ENCODE data around the gene JARID2.

Gene JARID2

GRCh38 chr6:15402406-15403045, 156.7 kb downstream of the JARID2 start:
- Mint-ChIP-seq H3K9me3 (no peaks in the 10 kb centered on the region), H3K4me3 (peak overlapping the region; percentile 13 to 57), H3K36me3 (ENCODE audit: insufficient read depth) (peaks cover 3% of the 10 kb centered on the region), H3K4me1 (ENCODE audit: low read depth in 2 of 2) (peaks cover 60 to 74% of the 10 kb centered on the region in 2 donors), H3K27me3 (no peaks in the 10 kb centered on the region), H3K27ac (peak overlapping the region; percentile 32 to 51)
- DNase-seq (no peak), ATAC-seq (replicated peaks) (no peak)

DNA sequence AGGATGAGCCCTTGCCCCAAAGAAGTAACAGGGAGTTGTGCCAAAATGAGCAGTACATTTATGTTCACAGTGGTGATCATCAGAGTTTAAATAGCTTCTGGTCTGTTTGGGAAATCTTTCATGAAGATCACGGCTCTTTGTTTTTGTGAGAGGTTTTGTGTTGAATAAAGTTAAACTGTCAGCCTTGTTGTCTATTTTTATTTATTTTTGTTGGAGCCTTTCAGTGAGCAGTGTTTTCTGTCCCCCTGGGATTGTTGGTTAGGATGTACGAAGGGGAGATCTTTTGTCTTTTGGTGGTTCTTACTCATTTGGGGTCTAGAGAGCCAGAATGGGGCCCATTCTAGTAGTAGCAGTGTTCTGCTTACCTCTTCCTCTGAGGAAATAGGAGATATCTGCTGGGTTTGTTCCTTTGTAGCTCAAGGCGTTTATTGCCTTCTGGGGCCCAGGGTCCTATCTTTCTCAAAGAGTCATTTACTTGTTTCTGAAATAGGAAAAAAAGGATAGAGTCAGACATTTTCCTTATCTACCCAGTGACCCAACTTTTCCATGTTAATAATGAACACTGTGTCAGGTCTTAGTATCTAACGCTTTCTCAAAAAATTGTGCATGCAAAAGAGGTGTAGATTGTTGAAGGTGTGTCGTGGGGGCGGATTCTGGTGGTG, 157.4 kb downstream of the JARID2 start:
- Mint-ChIP-seq H3K27me3 (no peaks in the 10 kb centered on the region), H3K4me1 (ENCODE audit: low read depth in 2 of 2) (peaks cover 62 to 75% of the 10 kb centered on the region in 2 donors), H3K36me3 (ENCODE audit: insufficient read depth) (peaks cover 3% of the 10 kb centered on the region), H3K9me3 (no peaks in the 10 kb centered on the region), H3K27ac (peak overlapping the region; percentile 32 to 51), H3K4me3 (peak overlapping the region; percentile 13 to 57)
- ATAC-seq (replicated peaks), result no peak
- no peak for DNase-seq

GRCh38 chr6:15404685-15404980, 158.8 kb downstream of the JARID2 start:
- DNase-seq (no peak), ATAC-seq (replicated peaks) (no peak)
- H3K36me3 Mint-ChIP-seq (ENCODE audit: insufficient read depth), result no peaks in the 10 kb centered on the region
- no peaks in the 10 kb centered on the region for H3K9me3 Mint-ChIP-seq
- H3K27me3 Mint-ChIP-seq, result no peaks in the 10 kb centered on the region
- H3K4me1 Mint-ChIP-seq (ENCODE audit: low read depth in 2 of 2), result peaks cover 49 to 73% of the 10 kb centered on the region in 2 donors
- H3K4me3 Mint-ChIP-seq, result no peak overlapping the region
- H3K27ac Mint-ChIP-seq, result peak overlapping the region in 1 of 2 donors; percentile 32

DNA sequence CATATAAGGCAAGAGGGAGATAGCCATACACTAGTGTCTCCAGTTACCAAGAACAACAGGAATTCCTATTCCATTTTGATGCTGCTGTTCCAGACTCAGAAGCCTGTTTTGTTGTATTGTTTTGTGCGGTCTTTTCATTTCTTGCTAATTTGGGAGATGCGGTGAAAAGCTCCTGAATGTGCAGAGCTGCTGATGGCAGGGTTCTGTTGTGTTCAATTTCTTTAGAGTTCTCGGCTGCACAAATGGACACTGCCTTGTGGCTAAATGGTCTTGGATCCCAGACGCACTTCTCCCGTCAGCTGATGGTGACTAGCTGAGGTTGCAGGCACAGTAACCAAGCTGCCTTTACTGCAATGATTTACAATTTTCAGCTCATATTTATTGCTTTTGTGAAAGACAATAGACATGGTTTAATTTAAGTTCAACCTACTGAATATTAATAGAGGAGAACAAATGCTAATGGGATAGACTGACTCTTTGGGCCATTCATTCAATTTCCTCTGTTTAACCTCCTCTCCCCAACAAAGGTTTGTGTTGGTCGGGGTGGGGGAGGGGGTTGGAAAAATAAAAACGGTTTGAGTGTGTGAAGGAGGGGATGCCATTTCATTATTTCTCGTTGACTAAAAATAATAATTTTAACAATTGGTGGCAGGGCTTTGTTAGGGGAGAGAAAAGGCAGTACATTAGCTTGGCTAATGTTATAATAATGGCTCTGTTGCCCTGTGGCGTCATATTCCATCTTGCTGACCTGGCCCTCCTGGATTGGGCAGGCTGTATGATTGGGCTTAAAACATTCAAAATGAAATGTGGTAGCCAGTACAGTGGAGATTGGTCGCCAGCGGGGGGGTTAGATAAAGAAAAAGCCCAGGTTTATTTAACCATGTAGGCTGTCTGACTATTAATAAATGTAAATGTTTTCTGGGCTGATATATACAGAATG, 159.5 kb downstream of the JARID2 start:
- DNase-seq, result no peak
- Mint-ChIP-seq H3K4me1 (ENCODE audit: low read depth in 2 of 2) (peaks cover 50 to 75% of the 10 kb centered on the region in 2 donors), H3K27me3 (no peaks in the 10 kb centered on the region), H3K27ac (peak overlapping the region in 1 of 2 donors; percentile 39), H3K9me3 (no peaks in the 10 kb centered on the region), H3K36me3 (ENCODE audit: insufficient read depth) (no peaks in the 10 kb centered on the region), H3K4me3 (no peak overlapping the region)
- no peak for ATAC-seq (replicated peaks)

DNA sequence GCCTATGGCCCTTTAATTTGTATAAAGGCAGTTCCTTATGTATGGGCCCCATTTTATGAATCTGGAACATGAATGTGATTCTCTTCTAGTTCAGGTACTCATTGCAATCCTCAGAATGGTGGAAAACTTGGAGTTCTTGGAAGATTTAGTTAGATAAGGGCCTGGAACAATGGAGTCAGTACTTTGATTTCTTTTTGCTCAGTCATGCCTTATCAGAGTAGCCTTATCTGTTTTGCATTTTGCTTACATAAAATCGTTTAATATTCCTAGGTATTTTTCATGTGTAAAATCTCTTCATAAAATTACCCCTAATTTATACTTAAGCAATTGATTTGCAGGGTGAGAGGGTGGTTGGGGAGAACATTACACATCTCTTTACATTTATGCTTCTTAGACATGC, 160.6 kb downstream of the JARID2 start:
- Mint-ChIP-seq H3K4me3 (no peak overlapping the region), H3K36me3 (ENCODE audit: insufficient read depth) (no peaks in the 10 kb centered on the region), H3K4me1 (ENCODE audit: low read depth in 2 of 2) (peaks cover 56 to 82% of the 10 kb centered on the region in 2 donors), H3K27ac (no peak overlapping the region), H3K9me3 (no peaks in the 10 kb centered on the region), H3K27me3 (no peaks in the 10 kb centered on the region)
- no peak for DNase-seq
- ATAC-seq (replicated peaks), result no peak

- no peak for ATAC-seq (replicated peaks)
- Mint-ChIP-seq H3K4me1 (ENCODE audit: low read depth in 2 of 2) (peaks cover 56 to 86% of the 10 kb centered on the region in 2 donors), H3K27me3 (no peaks in the 10 kb centered on the region), H3K4me3 (no peak overlapping the region), H3K27ac (peak overlapping the region in 1 of 2 donors; percentile 68), H3K36me3 (ENCODE audit: insufficient read depth) (no peaks in the 10 kb centered on the region), H3K9me3 (no peaks in the 10 kb centered on the region)
- no peak for DNase-seq
Observed at GRCh38 chr6:15408008-15408407, 162.1 kb downstream of the JARID2 start.

GRCh38 chr6:15408758-15409157, 162.9 kb downstream of the JARID2 start:
- Mint-ChIP-seq H3K27me3 (no peaks in the 10 kb centered on the region), H3K4me3 (no peak overlapping the region), H3K4me1 (ENCODE audit: low read depth in 2 of 2) (peaks cover 49 to 81% of the 10 kb centered on the region in 2 donors), H3K36me3 (ENCODE audit: insufficient read depth) (no peaks in the 10 kb centered on the region), H3K9me3 (no peaks in the 10 kb centered on the region), H3K27ac (peak overlapping the region in 1 of 2 donors; percentile 68)
- ATAC-seq (replicated peaks) (no peak), DNase-seq (no peak)

- Mint-ChIP-seq H3K27me3 (no peaks in the 10 kb centered on the region), H3K9me3 (no peaks in the 10 kb centered on the region), H3K4me1 (ENCODE audit: low read depth in 2 of 2) (peaks cover 44 to 81% of the 10 kb centered on the region in 2 donors), H3K27ac (peak overlapping the region in 1 of 2 donors; percentile 11), H3K36me3 (ENCODE audit: insufficient read depth) (no peaks in the 10 kb centered on the region), H3K4me3 (no peak overlapping the region)
- no peak for DNase-seq
- no peak for ATAC-seq (replicated peaks)
Observed at GRCh38 chr6:15409301-15410125, 163.6 kb downstream of the JARID2 start.

DNA sequence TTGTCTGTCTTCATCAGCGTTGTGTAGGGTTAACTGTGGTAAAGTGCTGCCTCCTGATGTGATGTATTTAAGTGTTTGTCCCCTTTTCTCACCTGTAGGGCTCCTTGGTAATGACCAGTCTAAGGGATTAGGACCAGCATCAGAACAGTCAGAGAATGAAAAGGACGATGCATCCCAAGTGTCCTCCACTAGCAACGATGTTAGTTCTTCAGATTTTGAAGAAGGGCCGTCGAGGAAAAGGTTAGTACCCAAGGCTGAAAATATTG, 164.2 kb downstream of the JARID2 start:
- no peaks in the 10 kb centered on the region for H3K9me3 Mint-ChIP-seq
- no peak overlapping the region for H3K4me3 Mint-ChIP-seq
- peaks cover 38 to 76% of the 10 kb centered on the region in 2 donors for H3K4me1 Mint-ChIP-seq (ENCODE audit: low read depth in 2 of 2)
- no peak for ATAC-seq (replicated peaks)
- DNase-seq, result no peak
- H3K36me3 Mint-ChIP-seq (ENCODE audit: insufficient read depth), result no peaks in the 10 kb centered on the region
- no peak overlapping the region for H3K27ac Mint-ChIP-seq
- H3K27me3 Mint-ChIP-seq, result no peaks in the 10 kb centered on the region

GRCh38 chr6:15410752-15411151, 164.9 kb downstream of the JARID2 start:
- H3K4me1 Mint-ChIP-seq (ENCODE audit: low read depth in 2 of 2), result peaks cover 35 to 71% of the 10 kb centered on the region in 2 donors

DNA sequence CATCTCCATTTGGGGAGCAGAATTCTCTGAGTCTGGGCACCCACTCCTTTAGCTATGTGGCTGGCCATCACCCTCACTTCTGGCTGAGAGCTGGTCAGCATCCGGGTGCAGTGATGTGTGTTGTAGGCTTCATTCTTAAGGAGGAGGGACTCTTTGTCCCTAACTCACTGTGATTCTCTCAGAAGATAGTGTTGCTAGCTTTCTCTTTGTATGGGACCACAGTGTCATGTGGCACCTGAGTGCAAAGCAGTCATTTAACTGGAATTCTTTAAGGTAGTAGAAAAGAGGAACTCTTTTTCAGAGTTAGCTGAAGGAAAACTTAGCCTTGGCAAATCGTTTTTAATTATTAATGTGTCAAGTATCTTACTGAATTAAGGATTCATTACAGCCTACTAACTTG, 165.9 kb downstream of the JARID2 start:
- no peaks in the 10 kb centered on the region for H3K27me3 Mint-ChIP-seq
- H3K4me3 Mint-ChIP-seq, result no peak overlapping the region
- ATAC-seq (replicated peaks) (no peak), DNase-seq (no peak)
- peak overlapping the region; percentile 41 to 62 for H3K27ac Mint-ChIP-seq
- H3K36me3 Mint-ChIP-seq (ENCODE audit: insufficient read depth), result no peaks in the 10 kb centered on the region
- peaks cover 32 to 68% of the 10 kb centered on the region in 2 donors for H3K4me1 Mint-ChIP-seq (ENCODE audit: low read depth in 2 of 2)
- H3K9me3 Mint-ChIP-seq, result no peaks in the 10 kb centered on the region

More at GRCh38 chr6:15410752-15411151, 164.9 kb downstream of the JARID2 start:
- peak overlapping the region; percentile 27 to 37 for H3K4me3 Mint-ChIP-seq
- no peaks in the 10 kb centered on the region for H3K9me3 Mint-ChIP-seq
- H3K36me3 Mint-ChIP-seq (ENCODE audit: insufficient read depth), result no peaks in the 10 kb centered on the region
- H3K27ac Mint-ChIP-seq, result peak overlapping the region; percentile 41 to 62
- DNase-seq (no peak), ATAC-seq (replicated peaks) (no peak)
- H3K27me3 Mint-ChIP-seq, result no peaks in the 10 kb centered on the region

- Mint-ChIP-seq H3K36me3 (ENCODE audit: insufficient read depth) (peaks cover 4% of the 10 kb centered on the region), H3K4me1 (ENCODE audit: low read depth in 2 of 2) (peaks cover 31 to 62% of the 10 kb centered on the region in 2 donors), H3K4me3 (no peak overlapping the region), H3K9me3 (no peaks in the 10 kb centered on the region), H3K27ac (peak overlapping the region in 1 of 2 donors; percentile 55), H3K27me3 (no peaks in the 10 kb centered on the region)
- no peak for DNase-seq
- ATAC-seq (replicated peaks), result no peak
Observed at GRCh38 chr6:15412767-15413166, 166.9 kb downstream of the JARID2 start.
